Hepatocyte (in vitro differentiated cells): ENCODE results near the gene RMND1. TPM values are rescaled to one million over a fixed set of nuclear protein-coding genes. Genes with fewer than 3 reads are reported as not detected.

Source experiments
- DNase-seq: peaks from one replicate; pipeline ENCODE4 v3.0.0-alpha.2; 2016; ENCODE audit warnings: low spot score
- H2AFZ ChIP-seq: fragments of 200-600 bp; sonication (generic); 2 replicates; pipeline ENCODE4 v1.6.0; 2016; ENCODE audit warnings: antibody characterized with exemption, mild to moderate bottlenecking
- H3K27ac ChIP-seq: fragments of 200-600 bp; sonication (generic); 2 replicates; pipeline ENCODE4 v1.5.1; 2016; ENCODE audit warnings: mild to moderate bottlenecking
- H3K27me3 ChIP-seq: fragments of 200-600 bp; sonication (generic); 2 replicates; pipeline ENCODE4 v1.6.1; 2016
- H3K36me3 ChIP-seq: fragments of 200-600 bp; sonication (generic); replicated peaks from 2 replicates; pipeline ENCODE4 v1.5.1; 2016; ENCODE audit warnings: low read depth; ENCODE audit not compliant: insufficient read depth
- H3K4me1 ChIP-seq: fragments of 200-600 bp; sonication (generic); 2 replicates; pipeline ENCODE4 v1.5.1; 2016; ENCODE audit warnings: mild to moderate bottlenecking, moderate library complexity; ENCODE audit not compliant: insufficient read depth
- H3K4me2 ChIP-seq: fragments of 200-600 bp; sonication (generic); 2 replicates; pipeline ENCODE4 v1.6.0; 2016
- H3K4me3 ChIP-seq: fragments of 200-600 bp; sonication (generic); 2 replicates; pipeline ENCODE4 v1.5.1; 2016; ENCODE audit warnings: mild to moderate bottlenecking
- H3K79me2 ChIP-seq: fragments of 200-600 bp; sonication (generic); 2 replicates; pipeline ENCODE4 v1.6.0; 2017; ENCODE audit warnings: mild to moderate bottlenecking
- H3K9me2 ChIP-seq: fragments of 200-600 bp; sonication (generic); replicated peaks from 2 replicates; pipeline ENCODE4 v1.6.0; 2017; ENCODE audit warnings: mild to moderate bottlenecking; ENCODE audit not compliant: insufficient read depth
- H3K9me3 ChIP-seq: fragments of 200-600 bp; sonication (generic); 2 replicates; pipeline ENCODE4 v1.5.1; 2016; ENCODE audit warnings: low read depth, mild to moderate bottlenecking
- H4K20me1 ChIP-seq: fragments of 200-600 bp; sonication (generic); 2 replicates; pipeline ENCODE4 v1.6.0; 2016; ENCODE audit warnings: mild to moderate bottlenecking; ENCODE audit not compliant: insufficient read depth, poor library complexity, severe bottlenecking
- EZH2 ChIP-seq: fragments of 200-600 bp; sonication (generic); IDR thresholded peaks from 2 replicates; pipeline ENCODE4 v1.6.1; 2016; ENCODE audit warnings: antibody characterized with exemption, mild to moderate bottlenecking, borderline replicate concordance
- EZH2phosphoT487 ChIP-seq: fragments of 200-600 bp; sonication (generic); IDR thresholded peaks from one replicate; pipeline ENCODE4 v1.6.1; 2018; ENCODE audit warnings: antibody characterized with exemption, mild to moderate bottlenecking, low read depth, moderate library complexity; ENCODE audit not compliant: unreplicated experiment, severe bottlenecking
- WGBS: methylation state at CpG from one replicate; pipeline ENCODE4 v1.1.6; 2016; ENCODE audit warnings: low lambda C conversion rate; ENCODE audit errors: missing lambda C conversion rate; 5-methylcytosine and 5-hydroxymethylcytosine counted together
- polyA plus RNA-seq: library from polyadenylated mRNA; unstranded; fragments of >200 nt; fragmentation: Nextera tagmentation; extraction: Ambion mirVana; gene quantifications from 2 replicates; pipeline ENCODE4 v1.2.1, GENCODE V29; 2016
- total RNA-seq: library from RNA; depleted of rRNA; stranded (reverse); fragments of >200 nt; gene quantifications from 2 replicates; pipeline ENCODE4 v1.2.3, GENCODE V29; 2014
- TF ChIP-seq, protein P1 (sequence below): fragments of 200-600 bp; sonication (generic); IDR thresholded peaks from 2 replicates; pipeline ENCODE4 v1.5.1; 2016; ENCODE audit warnings: antibody characterized with exemption, mild to moderate bottlenecking; ENCODE audit not compliant: poor library complexity

RMND1 gene
- total and polyA plus RNA-seq, 2 experiments from 2014 or later: 24.1 to 41.9 TPM

GRCh38 chr6:151434369-151434768, 17.6 kb downstream of the RMND1 start:
- no peaks in the 10 kb centered on the region for H3K36me3 ChIP-seq
- no peaks in the 10 kb centered on the region for H3K9me3 ChIP-seq
- H3K4me1 ChIP-seq: peaks cover 11% of the 10 kb centered on the region
- H3K27ac ChIP-seq: no peak overlapping the region
- no peak overlapping the region for H3K4me3 ChIP-seq
- no peak for DNase-seq
- TF ChIP-seq EZH2 (no peak), EZH2phosphoT487 (no peak)
- TF ChIP-seq, protein P1, sequence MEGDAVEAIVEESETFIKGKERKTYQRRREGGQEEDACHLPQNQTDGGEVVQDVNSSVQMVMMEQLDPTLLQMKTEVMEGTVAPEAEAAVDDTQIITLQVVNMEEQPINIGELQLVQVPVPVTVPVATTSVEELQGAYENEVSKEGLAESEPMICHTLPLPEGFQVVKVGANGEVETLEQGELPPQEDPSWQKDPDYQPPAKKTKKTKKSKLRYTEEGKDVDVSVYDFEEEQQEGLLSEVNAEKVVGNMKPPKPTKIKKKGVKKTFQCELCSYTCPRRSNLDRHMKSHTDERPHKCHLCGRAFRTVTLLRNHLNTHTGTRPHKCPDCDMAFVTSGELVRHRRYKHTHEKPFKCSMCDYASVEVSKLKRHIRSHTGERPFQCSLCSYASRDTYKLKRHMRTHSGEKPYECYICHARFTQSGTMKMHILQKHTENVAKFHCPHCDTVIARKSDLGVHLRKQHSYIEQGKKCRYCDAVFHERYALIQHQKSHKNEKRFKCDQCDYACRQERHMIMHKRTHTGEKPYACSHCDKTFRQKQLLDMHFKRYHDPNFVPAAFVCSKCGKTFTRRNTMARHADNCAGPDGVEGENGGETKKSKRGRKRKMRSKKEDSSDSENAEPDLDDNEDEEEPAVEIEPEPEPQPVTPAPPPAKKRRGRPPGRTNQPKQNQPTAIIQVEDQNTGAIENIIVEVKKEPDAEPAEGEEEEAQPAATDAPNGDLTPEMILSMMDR: no peak
- H2AFZ ChIP-seq: no peak overlapping the region
- H4K20me1 ChIP-seq: no peaks in the 10 kb centered on the region
- WGBS: 46% methylated on average over 2 of the region's 2 CpGs
- H3K79me2 ChIP-seq: peaks cover 52% of the 10 kb centered on the region
- H3K27me3 ChIP-seq: no peaks in the 10 kb centered on the region
- H3K9me2 ChIP-seq: no peaks in the 10 kb centered on the region
- H3K4me2 ChIP-seq: no peak overlapping the region

GRCh38 chr6:151432651-151433050, 19.3 kb downstream of the RMND1 start:
- TF ChIP-seq, protein P1: no peak
- TF ChIP-seq EZH2phosphoT487 (no peak), EZH2 (no peak)
- H3K9me3 ChIP-seq: no peaks in the 10 kb centered on the region
- peaks cover 34% of the 10 kb centered on the region for H3K79me2 ChIP-seq
- no peak for DNase-seq
- peaks cover 7% of the 10 kb centered on the region for H3K4me1 ChIP-seq
- no peaks in the 10 kb centered on the region for H4K20me1 ChIP-seq
- no peaks in the 10 kb centered on the region for H3K9me2 ChIP-seq
- no peaks in the 10 kb centered on the region for H3K36me3 ChIP-seq
- no peak overlapping the region for H3K4me3 ChIP-seq
- 93% methylated on average over 4 of the region's 4 CpGs for WGBS
- H3K4me2 ChIP-seq: no peak overlapping the region
- no peaks in the 10 kb centered on the region for H3K27me3 ChIP-seq
- H2AFZ ChIP-seq: no peak overlapping the region
- H3K27ac ChIP-seq: no peak overlapping the region

GRCh38 chr6:151431337-151431736, 20.6 kb downstream of the RMND1 start:
- Histone ChIP-seq H3K4me3 (no peak overlapping the region), H3K79me2 (peaks cover 32% of the 10 kb centered on the region), H3K9me3 (no peaks in the 10 kb centered on the region), H4K20me1 (no peaks in the 10 kb centered on the region), H3K36me3 (no peaks in the 10 kb centered on the region), H3K27ac (no peak overlapping the region), H2AFZ (no peak overlapping the region), H3K4me2 (no peak overlapping the region), H3K9me2 (no peaks in the 10 kb centered on the region), H3K4me1 (no peaks in the 10 kb centered on the region), H3K27me3 (no peaks in the 10 kb centered on the region)
- WGBS: 87% methylated on average over 3 of the region's 3 CpGs
- no peak for DNase-seq
- TF ChIP-seq, protein P1: no peak
- TF ChIP-seq EZH2 (no peak), EZH2phosphoT487 (no peak)

DNA sequence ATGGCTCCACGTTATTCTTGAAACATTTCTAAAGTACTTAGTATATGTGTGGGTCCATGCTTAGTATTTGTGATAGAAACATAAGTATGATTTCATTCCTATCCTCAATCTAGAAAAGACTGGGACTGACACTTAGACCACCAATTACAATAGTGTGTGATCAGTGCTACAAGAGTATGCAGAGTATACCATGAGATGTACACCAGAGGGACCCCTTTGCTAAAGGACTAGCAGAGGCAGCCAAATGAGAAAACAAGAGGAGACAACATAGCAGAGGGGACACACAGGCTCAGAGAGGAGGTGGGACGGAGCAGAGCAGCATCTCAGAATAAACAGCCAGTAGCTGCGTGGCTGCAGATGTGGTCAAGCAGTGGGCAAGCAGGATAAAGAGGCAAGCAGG, 21.0 kb downstream of the RMND1 start:
- H3K4me3 ChIP-seq: no peak overlapping the region
- H3K9me3 ChIP-seq: no peaks in the 10 kb centered on the region
- H3K36me3 ChIP-seq: no peaks in the 10 kb centered on the region
- no peaks in the 10 kb centered on the region for H3K9me2 ChIP-seq
- no peak overlapping the region for H3K4me2 ChIP-seq
- H3K79me2 ChIP-seq: peaks cover 32% of the 10 kb centered on the region
- no peak overlapping the region for H2AFZ ChIP-seq
- WGBS: 93% methylated on average over 3 of the region's 3 CpGs
- H4K20me1 ChIP-seq: no peaks in the 10 kb centered on the region
- H3K27ac ChIP-seq: no peak overlapping the region
- no peak for DNase-seq
- H3K27me3 ChIP-seq: no peaks in the 10 kb centered on the region
- TF ChIP-seq EZH2phosphoT487 (no peak), EZH2 (no peak)
- TF ChIP-seq, protein P1: no peak
- H3K4me1 ChIP-seq: no peaks in the 10 kb centered on the region
